ENCODE data around the gene DHRS9.

- TF ChIP-seq POLR2A (IDR thresholded peaks at IDR 0.05) (no peak), CTCF (IDR thresholded peaks at IDR 0.05) (no peak)
These were observed 24.2 kb downstream of the DHRS9 start for GRCh38 chr2:169093535-169093934.

Measured in testis (tissue), 2 donors.